SK-N-SH (cell line): ENCODE results near the gene ADIPOR2. TPM values are rescaled to one million over a fixed set of nuclear protein-coding genes. Genes with fewer than 3 reads are reported as not detected.

Source experiments
- CTCF ChIA-PET: fragments of 300-600, 350-600 bp; formaldehyde crosslinking; extraction: SDS; loops from one replicate; lab custom pipeline; 2021; lab: Yijun Ruan, JAX
- POLR2A ChIA-PET: fragments of 350-600 bp; sonication (Branson Sonifier 250); formaldehyde crosslinking; extraction: SDS; loops from one replicate; lab custom pipeline; 2020; ENCODE audit warnings: antibody characterized with exemption, inconsistent platforms; lab: Yijun Ruan, JAX
- DNase-seq: peaks from one replicate; pipeline ENCODE4 v3.0.0; 2012
- H2AFZ ChIP-seq: fragments of 200-600 bp; sonication (generic); 2 replicates; pipeline ENCODE4 v1.8.1; 2016; ENCODE audit warnings: antibody characterized with exemption, mild to moderate bottlenecking, low read depth
- H3F3A ChIP-seq: fragments of 200-600 bp; sonication (generic); replicated peaks from 2 replicates; pipeline ENCODE3; 2016; ENCODE audit warnings: antibody characterized with exemption, mild to moderate bottlenecking; ENCODE audit not compliant: insufficient read depth
- H3K27ac ChIP-seq, 2 experiments: fragments of 200-500 bp in 1 of 2; fragments of 200-600 bp in 1 of 2; sonication (Bioruptor generic) in 1 of 2; sonication (generic), shearing (Covaris generic) in 1 of 2; 2 replicates each; pipeline versions ENCODE4 v1.5.1 to v1.6.1; 2014 to 2016; ENCODE audit warnings: low read depth in 2 of 2, inconsistent platforms in 1 of 2, low read length in 1 of 2, mild to moderate bottlenecking in 1 of 2, mixed read lengths in 1 of 2
- H3K27me3 ChIP-seq: fragments of 200-600 bp; sonication (generic), shearing (Covaris generic); 2 replicates; pipeline ENCODE4 v1.6.1; 2016; ENCODE audit warnings: mixed run types; ENCODE audit not compliant: insufficient read depth
- H3K36me3 ChIP-seq, 2 experiments: fragments of 200-500 bp in 1 of 2; fragments of 200-600 bp in 1 of 2; sonication (Bioruptor generic) in 1 of 2; sonication (generic) in 1 of 2; replicated peaks in 1 of 2; 2 replicates each; pipeline versions ENCODE3 to v1.5.1; 2014 to 2016; ENCODE audit warnings: low read length in 1 of 2, mild to moderate bottlenecking in 1 of 2; ENCODE audit not compliant: insufficient read depth in 2 of 2, control insufficient read depth in 1 of 2
- H3K4me1 ChIP-seq, 2 experiments: fragments of 200-500 bp in 1 of 2; fragments of 200-600 bp in 1 of 2; sonication (Bioruptor generic) in 1 of 2; sonication (generic), shearing (Covaris generic) in 1 of 2; 2 replicates each; pipeline versions ENCODE4 v1.5.1 to v1.6.1; 2014 to 2016; ENCODE audit warnings: low read depth in 1 of 2, low read length in 1 of 2, mixed run types in 1 of 2; ENCODE audit not compliant: insufficient read depth in 2 of 2, control insufficient read depth in 1 of 2
- H3K4me2 ChIP-seq: fragments of 200-600 bp; sonication (generic), shearing (Covaris generic); 2 replicates; pipeline ENCODE4 v1.6.1; 2017; ENCODE audit warnings: mixed run types
- H3K4me3 ChIP-seq, 2 experiments: fragments of 200-500 bp in 1 of 2; fragments of 200-600 bp in 1 of 2; sonication (Bioruptor generic) in 1 of 2; sonication (generic), shearing (Covaris generic) in 1 of 2; 2 replicates each; pipeline versions ENCODE4 v1.5.1 to v1.8.1; 2014 to 2016; ENCODE audit warnings: low read depth in 2 of 2, inconsistent platforms in 1 of 2, low read length in 1 of 2, mild to moderate bottlenecking in 1 of 2, mixed read lengths in 1 of 2, moderate library complexity in 1 of 2
- H3K79me2 ChIP-seq: fragments of 200-600 bp; sonication (generic); 2 replicates; pipeline ENCODE4 v1.8.1; 2017; ENCODE audit warnings: mild to moderate bottlenecking; ENCODE audit not compliant: insufficient read depth
- H3K9ac ChIP-seq: fragments of 200-600 bp; sonication (generic); 2 replicates; pipeline ENCODE4 v1.6.1; 2017; ENCODE audit warnings: mixed run types
- H3K9me2 ChIP-seq: fragments of 200-600 bp; sonication (generic); 2 replicates; pipeline ENCODE4 v1.6.1; 2017; ENCODE audit warnings: mixed run types
- H3K9me3 ChIP-seq: fragments of 200-600 bp; sonication (generic); 2 replicates; pipeline ENCODE4 v1.6.1; 2017; ENCODE audit warnings: mixed run types, mild to moderate bottlenecking, moderate library complexity
- H4K20me1 ChIP-seq: fragments of 200-600 bp; sonication (generic); 2 replicates; pipeline ENCODE4 v1.6.1; 2017; ENCODE audit warnings: mild to moderate bottlenecking, mixed run types; ENCODE audit not compliant: insufficient read depth
- FOXM1 ChIP-seq: IDR thresholded peaks from 2 replicates; pipeline ENCODE4 v1.4.0; 2012; ENCODE audit warnings: low read depth, mild to moderate bottlenecking
- GABPA ChIP-seq: IDR thresholded peaks from 2 replicates; pipeline ENCODE4 v1.4.0; 2012; ENCODE audit warnings: low read depth, mild to moderate bottlenecking
- JUND ChIP-seq: IDR thresholded peaks from 2 replicates; pipeline ENCODE4 v1.4.0; 2012
- MXI1 ChIP-seq: IDR thresholded peaks from 2 replicates; pipeline ENCODE4 v1.6.1; 2012; ENCODE audit warnings: mild to moderate bottlenecking, low read depth, low read length, improper control_type of control experiment
- NFIC ChIP-seq: IDR thresholded peaks from 2 replicates; pipeline ENCODE4 v1.4.0; 2012; ENCODE audit warnings: borderline replicate concordance
- RCOR1 ChIP-seq: fragments of 150-350 bp; IDR thresholded peaks from 2 replicates; pipeline ENCODE4 v1.6.1; 2017; ENCODE audit warnings: antibody characterized with exemption, low read length
- RFX5 ChIP-seq: IDR thresholded peaks from 2 replicates; pipeline ENCODE4 v1.6.1; 2012; ENCODE audit warnings: mild to moderate bottlenecking, improper control_type of control experiment, low read length
- TAF1 ChIP-seq: IDR thresholded peaks from 2 replicates; pipeline ENCODE4 v1.6.1; 2012; ENCODE audit warnings: low read depth, mild to moderate bottlenecking, low read length, moderate library complexity, borderline replicate concordance
- TCF12 ChIP-seq: IDR thresholded peaks from 2 replicates; pipeline ENCODE4 v1.4.0; 2012
- YY1 ChIP-seq: IDR thresholded peaks from 2 replicates; pipeline ENCODE4 v1.4.0; 2012; ENCODE audit warnings: low read depth, mild to moderate bottlenecking
- WGBS: methylation state at CpG from one replicate; pipeline ENCODE4 v1.1.6; 2017; ENCODE audit warnings: low lambda C conversion rate; 5-methylcytosine and 5-hydroxymethylcytosine counted together
- polyA plus RNA-seq, 3 experiments: library from polyadenylated mRNA; depleted of rRNA; stranded (reverse); fragments of >200 nt; gene quantifications; 2 replicates each; pipeline ENCODE4 v1.2.3, GENCODE V29; 2012
- TF ChIP-seq, protein P1 (sequence below): IDR thresholded peaks from 2 replicates; pipeline ENCODE4 v1.4.0; 2012; ENCODE audit warnings: low read depth
- TF ChIP-seq, protein P2 (sequence below): IDR thresholded peaks from 2 replicates; pipeline ENCODE4 v1.6.1; 2012; ENCODE audit warnings: mild to moderate bottlenecking, low read depth, low read length, moderate library complexity
- TF ChIP-seq, protein P3 (sequence below): fragments of 150-350 bp; IDR thresholded peaks from 2 replicates; pipeline ENCODE4 v1.6.1; 2017; ENCODE audit warnings: antibody characterized with exemption, low read length, low read depth, borderline replicate concordance
- TF ChIP-seq, protein P4 (sequence below): fragments of 150-350 bp; IDR thresholded peaks from 2 replicates; pipeline ENCODE4 v1.6.1; 2016; ENCODE audit warnings: mild to moderate bottlenecking, low read depth, low read length
- TF ChIP-seq, protein P5 (sequence below): IDR thresholded peaks from 2 replicates; pipeline ENCODE4 v1.4.0; 2012; ENCODE audit warnings: low read depth, borderline replicate concordance

The ADIPOR2 gene
- polyA plus RNA-seq, 1 of the 3 experiments (the other 2 are of a cell fraction), result 17.1 TPM

DNA sequence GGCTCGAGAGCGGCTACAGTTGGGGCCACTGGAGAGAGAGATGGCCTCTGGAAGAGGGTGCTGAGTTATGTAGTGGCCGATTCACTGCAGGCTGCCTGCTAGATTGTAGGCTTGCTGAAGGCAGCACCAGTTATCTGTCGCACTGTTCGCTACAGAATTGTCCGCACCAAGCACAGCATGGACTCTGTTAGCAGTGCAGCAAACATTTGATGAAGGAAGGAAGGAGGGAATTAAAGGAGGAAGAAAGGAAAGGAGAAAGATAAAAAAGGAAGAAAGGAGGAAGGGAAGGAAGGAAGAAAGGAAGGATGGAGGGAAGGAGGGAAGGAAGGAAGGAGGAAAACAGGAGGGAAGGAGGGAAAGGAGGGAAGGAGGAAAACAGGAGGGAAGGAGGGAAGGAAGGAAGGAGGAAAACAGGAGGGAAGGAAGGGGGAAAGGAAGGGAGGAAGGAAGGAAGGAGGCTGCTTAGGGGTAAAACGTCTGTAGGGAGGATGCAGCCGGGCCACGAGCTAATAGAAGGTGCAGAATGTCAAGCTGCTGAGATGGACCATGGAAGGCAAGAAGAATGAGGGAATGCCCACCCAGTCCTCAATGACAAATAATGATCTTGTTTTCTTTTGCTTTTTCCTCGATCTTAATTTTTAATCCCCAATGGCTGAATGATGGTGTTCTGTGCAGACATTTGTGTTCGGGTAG lies 27.3 kb upstream of the ADIPOR2 start:
- peaks cover 0 to 2% of the 10 kb centered on the region in 2 experiments; a peak in 1 of 4 replicates for H3K4me1 ChIP-seq
- ChIA-PET POLR2A (no interaction called here), CTCF (interaction anchor here (1.6 kb wide), 1 partner anchor 128 kb away, joined by 3 read pairs; no protein-coding TSS in a partner anchor)
- H3K27ac ChIP-seq, result no peak overlapping the region
- H3K27me3 ChIP-seq, result no peaks in the 10 kb centered on the region
- WGBS, result 95% methylated on average over 11 of the region's 11 CpGs
- no peak overlapping the region for H3K4me3 ChIP-seq
- no peaks in the 10 kb centered on the region for H3K9me3 ChIP-seq
- no peak overlapping the region for H3K9ac ChIP-seq
- DNase-seq, result no peak
- no peaks in the 10 kb centered on the region for H3K36me3 ChIP-seq
- no peaks in the 10 kb centered on the region for H3K9me2 ChIP-seq
- H3F3A ChIP-seq, result peaks cover 14% of the 10 kb centered on the region
- no peaks in the 10 kb centered on the region for H3K79me2 ChIP-seq
- H3K4me2 ChIP-seq, result no peak overlapping the region
- TF ChIP-seq JUND (no peak), MXI1 (no peak), FOXM1 (no peak), RFX5 (no peak), GABPA (no peak), NFIC (no peak), TAF1 (no peak), YY1 (no peak), RCOR1 (no peak), TCF12 (no peak)
- TF ChIP-seq, protein P1, sequence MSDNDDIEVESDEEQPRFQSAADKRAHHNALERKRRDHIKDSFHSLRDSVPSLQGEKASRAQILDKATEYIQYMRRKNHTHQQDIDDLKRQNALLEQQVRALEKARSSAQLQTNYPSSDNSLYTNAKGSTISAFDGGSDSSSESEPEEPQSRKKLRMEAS, result no peak
- TF ChIP-seq, protein P2, sequence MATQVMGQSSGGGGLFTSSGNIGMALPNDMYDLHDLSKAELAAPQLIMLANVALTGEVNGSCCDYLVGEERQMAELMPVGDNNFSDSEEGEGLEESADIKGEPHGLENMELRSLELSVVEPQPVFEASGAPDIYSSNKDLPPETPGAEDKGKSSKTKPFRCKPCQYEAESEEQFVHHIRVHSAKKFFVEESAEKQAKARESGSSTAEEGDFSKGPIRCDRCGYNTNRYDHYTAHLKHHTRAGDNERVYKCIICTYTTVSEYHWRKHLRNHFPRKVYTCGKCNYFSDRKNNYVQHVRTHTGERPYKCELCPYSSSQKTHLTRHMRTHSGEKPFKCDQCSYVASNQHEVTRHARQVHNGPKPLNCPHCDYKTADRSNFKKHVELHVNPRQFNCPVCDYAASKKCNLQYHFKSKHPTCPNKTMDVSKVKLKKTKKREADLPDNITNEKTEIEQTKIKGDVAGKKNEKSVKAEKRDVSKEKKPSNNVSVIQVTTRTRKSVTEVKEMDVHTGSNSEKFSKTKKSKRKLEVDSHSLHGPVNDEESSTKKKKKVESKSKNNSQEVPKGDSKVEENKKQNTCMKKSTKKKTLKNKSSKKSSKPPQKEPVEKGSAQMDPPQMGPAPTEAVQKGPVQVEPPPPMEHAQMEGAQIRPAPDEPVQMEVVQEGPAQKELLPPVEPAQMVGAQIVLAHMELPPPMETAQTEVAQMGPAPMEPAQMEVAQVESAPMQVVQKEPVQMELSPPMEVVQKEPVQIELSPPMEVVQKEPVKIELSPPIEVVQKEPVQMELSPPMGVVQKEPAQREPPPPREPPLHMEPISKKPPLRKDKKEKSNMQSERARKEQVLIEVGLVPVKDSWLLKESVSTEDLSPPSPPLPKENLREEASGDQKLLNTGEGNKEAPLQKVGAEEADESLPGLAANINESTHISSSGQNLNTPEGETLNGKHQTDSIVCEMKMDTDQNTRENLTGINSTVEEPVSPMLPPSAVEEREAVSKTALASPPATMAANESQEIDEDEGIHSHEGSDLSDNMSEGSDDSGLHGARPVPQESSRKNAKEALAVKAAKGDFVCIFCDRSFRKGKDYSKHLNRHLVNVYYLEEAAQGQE, result no peak
- TF ChIP-seq, protein P3, sequence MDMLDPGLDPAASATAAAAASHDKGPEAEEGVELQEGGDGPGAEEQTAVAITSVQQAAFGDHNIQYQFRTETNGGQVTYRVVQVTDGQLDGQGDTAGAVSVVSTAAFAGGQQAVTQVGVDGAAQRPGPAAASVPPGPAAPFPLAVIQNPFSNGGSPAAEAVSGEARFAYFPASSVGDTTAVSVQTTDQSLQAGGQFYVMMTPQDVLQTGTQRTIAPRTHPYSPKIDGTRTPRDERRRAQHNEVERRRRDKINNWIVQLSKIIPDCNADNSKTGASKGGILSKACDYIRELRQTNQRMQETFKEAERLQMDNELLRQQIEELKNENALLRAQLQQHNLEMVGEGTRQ, result no peak
- TF ChIP-seq, protein P4, sequence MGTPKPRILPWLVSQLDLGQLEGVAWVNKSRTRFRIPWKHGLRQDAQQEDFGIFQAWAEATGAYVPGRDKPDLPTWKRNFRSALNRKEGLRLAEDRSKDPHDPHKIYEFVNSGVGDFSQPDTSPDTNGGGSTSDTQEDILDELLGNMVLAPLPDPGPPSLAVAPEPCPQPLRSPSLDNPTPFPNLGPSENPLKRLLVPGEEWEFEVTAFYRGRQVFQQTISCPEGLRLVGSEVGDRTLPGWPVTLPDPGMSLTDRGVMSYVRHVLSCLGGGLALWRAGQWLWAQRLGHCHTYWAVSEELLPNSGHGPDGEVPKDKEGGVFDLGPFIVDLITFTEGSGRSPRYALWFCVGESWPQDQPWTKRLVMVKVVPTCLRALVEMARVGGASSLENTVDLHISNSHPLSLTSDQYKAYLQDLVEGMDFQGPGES, result no peak
- TF ChIP-seq, protein P5, sequence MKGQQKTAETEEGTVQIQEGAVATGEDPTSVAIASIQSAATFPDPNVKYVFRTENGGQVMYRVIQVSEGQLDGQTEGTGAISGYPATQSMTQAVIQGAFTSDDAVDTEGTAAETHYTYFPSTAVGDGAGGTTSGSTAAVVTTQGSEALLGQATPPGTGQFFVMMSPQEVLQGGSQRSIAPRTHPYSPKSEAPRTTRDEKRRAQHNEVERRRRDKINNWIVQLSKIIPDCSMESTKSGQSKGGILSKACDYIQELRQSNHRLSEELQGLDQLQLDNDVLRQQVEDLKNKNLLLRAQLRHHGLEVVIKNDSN, result no peak
- no peaks in the 10 kb centered on the region for H4K20me1 ChIP-seq
- no peak overlapping the region for H2AFZ ChIP-seq
